ENCODE measurements around the gene OR2B2. TPM values are rescaled to one million over a fixed set of nuclear protein-coding genes. Genes with fewer than 3 reads are reported as not detected.
A peak's percentile ranks its signal among the peaks of the same experiment; 100 is the strongest.

OR2B2 gene
- total and polyA plus RNA-seq, 9 donors, result not detected

- Histone ChIP-seq H3K4me1 (ENCODE audit: insufficient read depth) (peaks cover 3% of the 10 kb centered on the region), H3K9me3 (no peaks in the 10 kb centered on the region), H3K27ac (no peak overlapping the region), H3K36me3 (no peaks in the 10 kb centered on the region), H3K4me3 (peak overlapping the region; percentile 37), H3K27me3 (no peaks in the 10 kb centered on the region)
- TF ChIP-seq POLR2A (IDR thresholded peaks at IDR 0.05), result no peak
- no peak for TF ChIP-seq CTCF (IDR thresholded peaks at IDR 0.05)
- TF ChIP-seq EP300 (IDR thresholded peaks at IDR 0.05), result no peak
- no peak for DNase-seq
- intact Hi-C loops (cut with DNase I), result no loop called here
- 2 to 6% (median 3%) methylated on average over 50 of the region's 50 CpGs for WGBS, 3 donors
Observed at GRCh38 chr6:27873021-27873940, 38.9 kb downstream of the OR2B2 start.

GRCh38 chr6:27872642-27873020, 39.6 kb downstream of the OR2B2 start:
- peaks cover 3% of the 10 kb centered on the region for H3K4me1 ChIP-seq (ENCODE audit: insufficient read depth)
- no peaks in the 10 kb centered on the region for H3K36me3 ChIP-seq
- intact Hi-C loops (cut with DNase I), result no loop called here
- DNase-seq, result no peak
- no peaks in the 10 kb centered on the region for H3K27me3 ChIP-seq
- TF ChIP-seq EP300 (IDR thresholded peaks at IDR 0.05) (no peak), CTCF (IDR thresholded peaks at IDR 0.05) (no peak), POLR2A (IDR thresholded peaks at IDR 0.05) (no peak)
- WGBS, 3 donors, result 2 to 3% (median 2%) methylated on average over 16 of the region's 16 CpGs
- H3K9me3 ChIP-seq, result no peaks in the 10 kb centered on the region
- H3K4me3 ChIP-seq, result peak overlapping the region; percentile 37
- no peak overlapping the region for H3K27ac ChIP-seq

GRCh38 chr6:27871924-27872638, 40.1 kb downstream of the OR2B2 start:
- peak overlapping the region; percentile 37 for H3K4me3 ChIP-seq
- H3K4me1 ChIP-seq (ENCODE audit: insufficient read depth), result peaks cover 6% of the 10 kb centered on the region
- WGBS, 3 donors, result 2 to 4% (median 2%) methylated on average over 35 to 49 of the region's 49 CpGs
- intact Hi-C loops (cut with DNase I), result no loop called here
- no peaks in the 10 kb centered on the region for H3K27me3 ChIP-seq
- TF ChIP-seq POLR2A (IDR thresholded peaks at IDR 0.05) (peak; percentile 34), EP300 (IDR thresholded peaks at IDR 0.05) (no peak), CTCF (IDR thresholded peaks at IDR 0.05) (no peak)
- peak in 4 of 5 donors; percentile 29 to 49 (median 36) for DNase-seq
- H3K36me3 ChIP-seq, result no peaks in the 10 kb centered on the region
- H3K9me3 ChIP-seq, result no peaks in the 10 kb centered on the region
- H3K27ac ChIP-seq, result no peak overlapping the region

- Histone ChIP-seq H3K9me3 (no peaks in the 10 kb centered on the region), H3K4me3 (no peak overlapping the region), H3K4me1 (ENCODE audit: insufficient read depth) (peaks cover 12% of the 10 kb centered on the region), H3K27me3 (no peaks in the 10 kb centered on the region), H3K36me3 (no peaks in the 10 kb centered on the region), H3K27ac (no peak overlapping the region)
- intact Hi-C loops (cut with DNase I), result no loop called here
- DNase-seq, result no peak
- TF ChIP-seq CTCF (IDR thresholded peaks at IDR 0.05) (no peak), EP300 (IDR thresholded peaks at IDR 0.05) (no peak), POLR2A (IDR thresholded peaks at IDR 0.05) (no peak)
- 87 to 93% (median 88%) methylated on average over 9 of the region's 9 CpGs for WGBS, 3 donors
Observed at GRCh38 chr6:27870291-27870870, 41.8 kb downstream of the OR2B2 start.
